ENCODE measurements around the gene CHKB. TPM values are rescaled to one million over a fixed set of nuclear protein-coding genes. Genes with fewer than 3 reads are reported as not detected.

CHKB gene
- total and polyA plus RNA-seq, 4 donors: 59.4 to 142 (median 74.9) TPM

DNA sequence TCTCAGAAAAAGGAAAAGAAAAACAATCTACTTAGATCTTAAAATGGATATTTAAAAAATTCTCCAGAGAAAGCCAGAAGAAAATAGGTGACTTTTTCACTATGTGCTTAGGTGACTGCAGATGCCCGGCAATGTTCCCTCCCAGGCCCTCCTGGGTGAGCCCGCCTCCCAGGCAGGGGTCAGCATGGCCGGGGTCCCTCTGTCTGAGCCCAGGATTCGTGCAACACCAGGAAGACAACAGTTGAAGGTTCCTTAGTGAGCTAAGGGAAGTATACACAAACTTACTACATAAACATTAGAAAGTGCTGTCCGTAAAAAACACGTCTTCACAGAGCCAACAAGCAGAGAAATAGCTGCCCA lies 29.5 kb upstream of the CHKB start:
- Histone ChIP-seq H3K27ac (ENCODE audit: low read depth in 1 of 2, low read length in 1 of 2) (no peak overlapping the region), H3K4me3 (no peak overlapping the region), H3K36me3 (ENCODE audit: control insufficient read depth in 4 of 4, insufficient read depth in 4 of 4, low read length in 4 of 4) (no peaks in the 10 kb centered on the region), H3K9me3 (ENCODE audit: control insufficient read depth in 4 of 4, insufficient read depth in 3 of 4, low read length in 3 of 4) (no peaks in the 10 kb centered on the region), H3K4me1 (ENCODE audit: control insufficient read depth in 5 of 5, insufficient read depth in 5 of 5, low read length in 5 of 5) (peaks cover 0 to 5% (median 0%) of the 10 kb centered on the region in 5 donors), H3K9ac (ENCODE audit: insufficient read depth in 1 of 2, low read length in 2 of 2) (no peak overlapping the region), H3K27me3 (ENCODE audit: control insufficient read depth in 3 of 3, insufficient read depth in 3 of 3, low read length in 2 of 3) (peaks cover 0 to 26% (median 3%) of the 10 kb centered on the region in 3 donors)
- DNase-seq (no peak), ATAC-seq (ENCODE audit: insufficient read depth, low FRiP score) (no peak)
- TF ChIP-seq, protein P1, sequence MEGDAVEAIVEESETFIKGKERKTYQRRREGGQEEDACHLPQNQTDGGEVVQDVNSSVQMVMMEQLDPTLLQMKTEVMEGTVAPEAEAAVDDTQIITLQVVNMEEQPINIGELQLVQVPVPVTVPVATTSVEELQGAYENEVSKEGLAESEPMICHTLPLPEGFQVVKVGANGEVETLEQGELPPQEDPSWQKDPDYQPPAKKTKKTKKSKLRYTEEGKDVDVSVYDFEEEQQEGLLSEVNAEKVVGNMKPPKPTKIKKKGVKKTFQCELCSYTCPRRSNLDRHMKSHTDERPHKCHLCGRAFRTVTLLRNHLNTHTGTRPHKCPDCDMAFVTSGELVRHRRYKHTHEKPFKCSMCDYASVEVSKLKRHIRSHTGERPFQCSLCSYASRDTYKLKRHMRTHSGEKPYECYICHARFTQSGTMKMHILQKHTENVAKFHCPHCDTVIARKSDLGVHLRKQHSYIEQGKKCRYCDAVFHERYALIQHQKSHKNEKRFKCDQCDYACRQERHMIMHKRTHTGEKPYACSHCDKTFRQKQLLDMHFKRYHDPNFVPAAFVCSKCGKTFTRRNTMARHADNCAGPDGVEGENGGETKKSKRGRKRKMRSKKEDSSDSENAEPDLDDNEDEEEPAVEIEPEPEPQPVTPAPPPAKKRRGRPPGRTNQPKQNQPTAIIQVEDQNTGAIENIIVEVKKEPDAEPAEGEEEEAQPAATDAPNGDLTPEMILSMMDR (IDR thresholded peaks at IDR 0.05; ENCODE audit: control extremely low read depth, extremely low read depth): no peak
- 49 to 59% methylated on average over 6 of the region's 6 CpGs for WGBS, 2 donors

DNA sequence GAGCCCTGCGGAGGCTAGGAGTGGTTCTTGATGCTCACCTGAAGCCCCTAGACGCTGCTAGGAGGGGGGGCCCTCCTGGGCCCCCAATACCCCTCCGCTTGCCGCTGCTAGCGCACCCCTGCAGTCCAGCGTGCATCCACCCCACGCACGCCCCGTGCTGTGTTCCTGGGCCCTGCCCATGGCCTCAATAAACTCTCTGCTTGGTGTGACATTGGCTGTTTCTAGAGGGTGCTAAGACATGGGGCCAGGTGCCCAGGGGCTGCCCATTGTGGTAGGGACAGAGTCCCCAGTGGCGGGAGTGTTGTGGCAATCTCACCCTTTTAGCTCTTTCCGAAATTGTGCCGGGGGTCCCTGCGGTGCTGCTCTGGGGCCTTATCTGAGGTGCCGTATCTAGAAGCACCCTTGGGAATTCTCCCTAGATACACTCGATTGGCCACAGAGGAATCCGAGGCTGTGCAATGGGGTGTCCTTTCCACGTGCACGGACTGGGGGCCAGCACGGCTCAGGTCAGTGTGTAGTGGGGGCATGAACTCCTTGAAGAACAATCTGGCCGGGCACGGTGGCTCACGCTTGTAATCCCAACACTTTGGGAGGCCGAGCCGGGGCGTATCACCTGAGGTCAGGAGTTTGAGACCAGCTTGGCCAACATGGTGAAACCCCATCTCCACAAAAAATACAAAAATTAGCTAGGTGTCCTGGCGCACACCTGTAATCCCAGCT lies 28.9 kb upstream of the CHKB start:
- Histone ChIP-seq H3K27ac (ENCODE audit: low read depth in 1 of 2, low read length in 1 of 2) (no peak overlapping the region), H3K9me3 (ENCODE audit: control insufficient read depth in 4 of 4, insufficient read depth in 3 of 4, low read length in 3 of 4) (no peaks in the 10 kb centered on the region), H3K4me3 (no peak overlapping the region), H3K27me3 (ENCODE audit: control insufficient read depth in 3 of 3, insufficient read depth in 3 of 3, low read length in 2 of 3) (peaks cover 0 to 27% (median 3%) of the 10 kb centered on the region in 3 donors), H3K9ac (ENCODE audit: insufficient read depth in 1 of 2, low read length in 2 of 2) (no peak overlapping the region), H3K4me1 (ENCODE audit: control insufficient read depth in 5 of 5, insufficient read depth in 5 of 5, low read length in 5 of 5) (peaks cover 0 to 5% (median 0%) of the 10 kb centered on the region in 5 donors), H3K36me3 (ENCODE audit: control insufficient read depth in 4 of 4, insufficient read depth in 4 of 4, low read length in 4 of 4) (no peaks in the 10 kb centered on the region)
- TF ChIP-seq, protein P1 (IDR thresholded peaks at IDR 0.05; ENCODE audit: control extremely low read depth, extremely low read depth): no peak
- WGBS, 2 donors: 89 to 93% methylated on average over 26 of the region's 26 CpGs
- DNase-seq: no peak
- no peak for ATAC-seq (ENCODE audit: insufficient read depth, low FRiP score)

DNA sequence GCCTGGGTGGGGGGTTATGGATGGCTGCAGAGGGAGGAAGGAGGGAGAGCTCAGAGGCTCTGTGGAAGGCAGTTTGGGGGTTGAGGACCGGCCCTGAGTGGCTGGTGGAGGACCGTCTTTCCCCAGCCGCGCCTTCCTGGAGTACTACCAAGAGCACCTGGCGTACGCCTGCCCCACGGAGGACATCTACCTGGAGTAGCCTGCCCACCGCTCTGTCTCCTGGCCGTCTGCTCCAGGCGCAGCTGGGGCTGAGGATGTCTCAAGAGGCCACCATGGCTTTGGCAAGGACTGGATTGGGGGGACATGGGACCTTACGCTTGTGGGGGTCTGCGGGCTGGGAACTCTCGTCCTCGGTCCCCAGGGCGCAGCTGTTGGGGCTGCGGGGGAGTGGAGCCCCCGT lies 27.9 kb upstream of the CHKB start:
- Histone ChIP-seq H3K9me3 (ENCODE audit: control insufficient read depth in 4 of 4, insufficient read depth in 3 of 4, low read length in 3 of 4) (no peaks in the 10 kb centered on the region), H3K9ac (ENCODE audit: insufficient read depth in 1 of 2, low read length in 2 of 2) (no peak overlapping the region), H3K36me3 (ENCODE audit: control insufficient read depth in 4 of 4, insufficient read depth in 4 of 4, low read length in 4 of 4) (no peaks in the 10 kb centered on the region), H3K4me1 (ENCODE audit: control insufficient read depth in 5 of 5, insufficient read depth in 5 of 5, low read length in 5 of 5) (peaks cover 0 to 5% (median 0%) of the 10 kb centered on the region in 5 donors), H3K27ac (ENCODE audit: low read depth in 1 of 2, low read length in 1 of 2) (no peak overlapping the region), H3K4me3 (no peak overlapping the region), H3K27me3 (ENCODE audit: control insufficient read depth in 3 of 3, insufficient read depth in 3 of 3, low read length in 2 of 3) (peaks cover 0 to 32% (median 3%) of the 10 kb centered on the region in 3 donors)
- TF ChIP-seq, protein P1 (IDR thresholded peaks at IDR 0.05; ENCODE audit: control extremely low read depth, extremely low read depth): no peak
- no peak for ATAC-seq (ENCODE audit: insufficient read depth, low FRiP score)
- 82 to 88% methylated on average over 17 of the region's 17 CpGs for WGBS, 2 donors
- no peak for DNase-seq

Measured in lung (tissue), 12 donors.